Esophagus muscularis mucosa (tissue), 3 donors: ENCODE data around the gene PHC2.

Experiments
- POLR2A ChIP-seq: fragments of 450-650 bp; IDR thresholded peaks from one replicate; pipeline ENCODE4 v1.6.1; 2017; ENCODE audit warnings: antibody characterized with exemption, moderate library complexity, mild to moderate bottlenecking, low read depth
- POLR2AphosphoS5 ChIP-seq, 2 donors: sonication (generic); formaldehyde crosslinking; IDR thresholded peaks; one replicate each; pipeline ENCODE4 v1.6.1; 2017; ENCODE audit warnings: antibody characterized with exemption in 2 of 2
- TF ChIP-seq, protein P1 (sequence below), 3 experiments: fragments of 200-600 bp in 2 of 3; fragments of 450-650 bp in 1 of 3; sonication (generic) in 2 of 3; IDR thresholded peaks; one replicate each; pipeline ENCODE4 v1.5.1; 2017 to 2019; ENCODE audit warnings: antibody characterized with exemption in 3 of 3, mild to moderate bottlenecking in 2 of 3, moderate library complexity in 1 of 3

DNA sequence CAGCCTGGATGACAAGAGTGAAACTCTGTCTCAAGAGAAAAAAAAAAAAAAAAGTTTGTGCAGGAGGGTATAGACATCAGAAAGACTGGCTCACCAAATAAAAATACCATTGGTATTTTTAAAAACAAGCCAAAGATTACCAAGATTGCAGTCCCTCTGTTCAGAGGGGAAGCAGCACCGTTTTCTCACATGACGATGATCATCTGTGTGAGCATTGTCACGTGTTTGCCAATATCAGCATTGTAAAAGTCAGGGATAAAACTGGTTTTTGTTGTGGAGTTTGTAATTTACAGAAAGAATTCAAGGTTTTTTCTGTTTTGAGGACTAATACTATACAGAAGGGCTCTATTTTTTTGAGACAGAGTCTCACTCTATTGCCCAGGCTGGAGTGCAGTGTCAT lies 148.1 kb downstream of the PHC2 start:
- TF ChIP-seq POLR2A (no peak), POLR2AphosphoS5 (IDR thresholded peaks at IDR 0.05) (no peak)
- TF ChIP-seq, protein P1, sequence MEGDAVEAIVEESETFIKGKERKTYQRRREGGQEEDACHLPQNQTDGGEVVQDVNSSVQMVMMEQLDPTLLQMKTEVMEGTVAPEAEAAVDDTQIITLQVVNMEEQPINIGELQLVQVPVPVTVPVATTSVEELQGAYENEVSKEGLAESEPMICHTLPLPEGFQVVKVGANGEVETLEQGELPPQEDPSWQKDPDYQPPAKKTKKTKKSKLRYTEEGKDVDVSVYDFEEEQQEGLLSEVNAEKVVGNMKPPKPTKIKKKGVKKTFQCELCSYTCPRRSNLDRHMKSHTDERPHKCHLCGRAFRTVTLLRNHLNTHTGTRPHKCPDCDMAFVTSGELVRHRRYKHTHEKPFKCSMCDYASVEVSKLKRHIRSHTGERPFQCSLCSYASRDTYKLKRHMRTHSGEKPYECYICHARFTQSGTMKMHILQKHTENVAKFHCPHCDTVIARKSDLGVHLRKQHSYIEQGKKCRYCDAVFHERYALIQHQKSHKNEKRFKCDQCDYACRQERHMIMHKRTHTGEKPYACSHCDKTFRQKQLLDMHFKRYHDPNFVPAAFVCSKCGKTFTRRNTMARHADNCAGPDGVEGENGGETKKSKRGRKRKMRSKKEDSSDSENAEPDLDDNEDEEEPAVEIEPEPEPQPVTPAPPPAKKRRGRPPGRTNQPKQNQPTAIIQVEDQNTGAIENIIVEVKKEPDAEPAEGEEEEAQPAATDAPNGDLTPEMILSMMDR (IDR thresholded peaks at IDR 0.05) = no peak
